HepG2 (cell line): ENCODE data around the gene UBE2M. TPM values are rescaled to one million over a fixed set of nuclear protein-coding genes. Genes with fewer than 3 reads are reported as not detected.

Source experiments
- AHR ChIP-seq: IDR thresholded peaks from 2 replicates; pipeline ENCODE4 v1.6.1; 2018; ENCODE audit warnings: missing genetic modification reagents, missing compliant biosample characterization
- ATM ChIP-seq: fragments of 450-650 bp; IDR thresholded peaks from 2 replicates; pipeline ENCODE4 v1.7.1; 2017; ENCODE audit warnings: mild to moderate bottlenecking, borderline replicate concordance
- BRCA1 ChIP-seq: sonication (generic); formaldehyde crosslinking; IDR thresholded peaks from 2 replicates; pipeline ENCODE4 v1.4.0; 2020; ENCODE audit warnings: missing genetic modification reagents
- CREM ChIP-seq, 2 experiments: sonication (generic) in 1 of 2; formaldehyde crosslinking in 1 of 2; IDR thresholded peaks; 2 replicates each; pipeline versions ENCODE4 v1.4.0 to v1.6.1; 2016 to 2020; ENCODE audit warnings: antibody characterized with exemption in 1 of 2, mild to moderate bottlenecking in 1 of 2, missing genetic modification reagents in 1 of 2
- DNMT1 ChIP-seq: sonication (generic); formaldehyde crosslinking; IDR thresholded peaks from 2 replicates; pipeline ENCODE4 v1.5.1; 2020; ENCODE audit warnings: mild to moderate bottlenecking, missing genetic modification reagents
- HNRNPH1 ChIP-seq: fragments of 200-400 bp; formaldehyde crosslinking; optimal IDR thresholded peaks from 2 replicates; pipeline ENCODE3; 2017; ENCODE audit warnings: mild to moderate bottlenecking, low read depth, low read length
- HOXA3 ChIP-seq: sonication (generic); formaldehyde crosslinking; IDR thresholded peaks from 2 replicates; pipeline ENCODE4 v1.5.0; 2020; ENCODE audit warnings: missing genetic modification reagents
- KDM5B ChIP-seq: sonication (generic); formaldehyde crosslinking; IDR thresholded peaks from 2 replicates; pipeline ENCODE4 v1.4.0; 2020; ENCODE audit warnings: missing genetic modification reagents, mild to moderate bottlenecking, borderline replicate concordance
- NKX3-1 ChIP-seq: sonication (generic); formaldehyde crosslinking; IDR thresholded peaks from 2 replicates; pipeline ENCODE4 v1.5.0; 2020; ENCODE audit warnings: missing genetic modification reagents
- PHF8 ChIP-seq: sonication (generic); formaldehyde crosslinking; IDR thresholded peaks from 2 replicates; pipeline ENCODE4 v1.5.0; 2020; ENCODE audit warnings: missing genetic modification reagents
- RFX3 ChIP-seq: IDR thresholded peaks from 2 replicates; pipeline ENCODE4 v1.6.1; 2016; ENCODE audit warnings: missing biosample characterization, missing genetic modification reagents
- SMYD3 ChIP-seq: sonication (generic); formaldehyde crosslinking; IDR thresholded peaks from 2 replicates; pipeline ENCODE4 v1.8.1; 2023; ENCODE audit warnings: mild to moderate bottlenecking, missing genetic modification reagents
- SNAI1 ChIP-seq: sonication (generic); formaldehyde crosslinking; IDR thresholded peaks from 2 replicates; pipeline ENCODE4 v1.5.0; 2020; ENCODE audit warnings: mild to moderate bottlenecking, missing genetic modification reagents, borderline replicate concordance
- TAF15 ChIP-seq: fragments of 200-400 bp; formaldehyde crosslinking; IDR thresholded peaks from one replicate; pipeline ENCODE4 v1.6.1; 2018; ENCODE audit warnings: mild to moderate bottlenecking, low read depth, low read length; ENCODE audit not compliant: poor library complexity, severe bottlenecking
- TBP ChIP-seq: sonication (generic); formaldehyde crosslinking; IDR thresholded peaks from 2 replicates; pipeline ENCODE4 v1.5.0; 2020; ENCODE audit warnings: missing genetic modification reagents
- ZBTB21 ChIP-seq: sonication (generic); formaldehyde crosslinking; IDR thresholded peaks from 2 replicates; pipeline ENCODE4 v1.4.0; 2020; ENCODE audit warnings: missing genetic modification reagents
- ZFP41 ChIP-seq: sonication (generic); formaldehyde crosslinking; IDR thresholded peaks from 2 replicates; pipeline ENCODE4 v1.4.0; 2020; ENCODE audit warnings: mild to moderate bottlenecking, missing genetic modification reagents, borderline replicate concordance
- ZFY ChIP-seq: sonication (generic); formaldehyde crosslinking; IDR thresholded peaks from 2 replicates; pipeline ENCODE4 v1.4.0; 2020; ENCODE audit warnings: missing genetic modification reagents
- ZNF138 ChIP-seq: sonication (generic); formaldehyde crosslinking; IDR thresholded peaks from 2 replicates; pipeline ENCODE4 v1.5.0; 2020; ENCODE audit warnings: mild to moderate bottlenecking, low read depth, missing genetic modification reagents
- ZNF143 ChIP-seq: sonication (generic); formaldehyde crosslinking; IDR thresholded peaks from 2 replicates; pipeline ENCODE4 v1.4.0; 2020; ENCODE audit warnings: missing genetic modification reagents
- ZNF232 ChIP-seq: sonication (generic); formaldehyde crosslinking; IDR thresholded peaks from 2 replicates; pipeline ENCODE4 v1.4.0; 2020; ENCODE audit warnings: missing genetic modification reagents, borderline replicate concordance
- ZNF24 ChIP-seq: fragments of 450-650 bp; IDR thresholded peaks from 2 replicates; pipeline ENCODE4 v1.6.1; 2017; ENCODE audit warnings: antibody characterized with exemption, mild to moderate bottlenecking
- ZNF350 ChIP-seq: sonication (generic); formaldehyde crosslinking; IDR thresholded peaks from 2 replicates; pipeline ENCODE4 v1.4.0; 2020; ENCODE audit warnings: mild to moderate bottlenecking, low read depth, missing genetic modification reagents, borderline replicate concordance
- ZSCAN30 ChIP-seq: sonication (generic); formaldehyde crosslinking; IDR thresholded peaks from 2 replicates; pipeline ENCODE4 v1.5.0; 2020; ENCODE audit warnings: mild to moderate bottlenecking, missing genetic modification reagents
- polyA plus RNA-seq, 8 experiments: library from polyadenylated mRNA; depleted of rRNA in 3 of 8; stranded (reverse) in 7 of 8; unstranded in 1 of 8; fragments of >200 nt; fragmentation: Illumina TruSeq in 4 of 8; extraction: Trizol in 4 of 8; gene quantifications; 2 replicates each; pipeline versions ENCODE4 v1.2.1 to v1.2.3, GENCODE V29; 2011 to 2016; ENCODE audit warnings: low read depth in 4 of 8, missing spikeins in 1 of 8, mixed read lengths in 1 of 8; ENCODE audit not compliant: insufficient read depth in 1 of 8
- total RNA-seq, 5 experiments: library from RNA; depleted of rRNA; stranded (reverse); fragments of >200 nt; fragmentation: Illumina TruSeq; extraction: Trizol; gene quantifications; 2 replicates each; pipeline ENCODE4 v1.2.3, GENCODE V29; 2016; ENCODE audit warnings: low read depth in 1 of 5
- TF ChIP-seq, protein P1 (sequence below): IDR thresholded peaks from 2 replicates; pipeline ENCODE4 v1.6.1; 2016; ENCODE audit warnings: low read depth, control low read depth
- TF ChIP-seq, protein P2 (sequence below): sonication (generic); formaldehyde crosslinking; IDR thresholded peaks from 2 replicates; pipeline ENCODE4 v1.5.0; 2020; ENCODE audit warnings: missing genetic modification reagents
- TF ChIP-seq, protein P3 (sequence below): sonication (generic); formaldehyde crosslinking; IDR thresholded peaks from 2 replicates; pipeline ENCODE4 v1.9.0; 2022; ENCODE audit warnings: missing genetic modification reagents, mild to moderate bottlenecking, borderline replicate concordance

UBE2M gene
- total and polyA plus RNA-seq, 2 of the 13 experiments (the other 11 are each of a cell fraction or from before 2014, with no cell fraction given): 36.2 to 50.3 TPM

DNA sequence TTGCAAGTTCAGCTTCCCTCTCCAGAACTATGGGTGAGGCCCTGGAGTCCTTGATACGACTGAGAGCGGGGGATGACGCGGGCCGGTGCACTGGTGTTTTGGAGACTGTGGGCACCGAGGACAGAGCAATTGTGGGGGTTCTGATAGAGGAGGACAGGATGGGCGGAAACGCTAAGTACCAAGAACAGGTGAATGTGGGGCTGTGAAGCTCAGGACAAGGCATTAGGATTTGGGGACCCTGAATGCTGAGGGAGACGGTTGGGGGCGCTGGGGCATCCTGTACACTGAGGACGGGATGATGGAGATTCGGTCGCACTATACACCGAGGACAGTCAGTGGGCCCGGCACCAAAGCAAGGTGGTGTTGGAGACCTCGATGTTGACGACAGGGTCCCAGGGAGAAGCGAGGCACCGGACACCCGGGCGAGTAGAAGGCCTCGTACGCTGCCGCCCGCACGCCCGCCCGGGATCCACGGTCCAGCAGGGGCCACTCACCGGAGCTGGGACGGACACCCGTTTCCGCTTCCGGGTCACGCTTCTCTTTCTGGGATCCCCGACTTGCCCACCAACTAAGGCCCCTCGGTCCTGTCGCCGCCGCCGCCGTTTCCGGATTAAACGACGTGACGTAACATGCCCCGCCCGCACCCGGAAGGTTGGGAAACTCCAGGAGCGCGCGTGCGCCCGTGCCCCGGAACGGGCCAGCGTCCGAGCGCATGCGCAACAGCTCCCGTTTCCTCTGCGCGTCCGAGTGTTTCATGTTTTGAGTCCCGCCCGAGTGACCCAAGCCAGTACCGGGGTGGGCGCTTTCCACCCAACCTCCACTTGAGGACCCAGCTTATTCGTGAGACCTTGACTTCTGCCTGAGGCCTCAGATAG, 3.7 kb downstream of the UBE2M start, which contains the start of gene CHMP2A (continued):
- TF ChIP-seq DNMT1 (CRISPR knock-in tag): no peak
- TF ChIP-seq, protein P1, sequence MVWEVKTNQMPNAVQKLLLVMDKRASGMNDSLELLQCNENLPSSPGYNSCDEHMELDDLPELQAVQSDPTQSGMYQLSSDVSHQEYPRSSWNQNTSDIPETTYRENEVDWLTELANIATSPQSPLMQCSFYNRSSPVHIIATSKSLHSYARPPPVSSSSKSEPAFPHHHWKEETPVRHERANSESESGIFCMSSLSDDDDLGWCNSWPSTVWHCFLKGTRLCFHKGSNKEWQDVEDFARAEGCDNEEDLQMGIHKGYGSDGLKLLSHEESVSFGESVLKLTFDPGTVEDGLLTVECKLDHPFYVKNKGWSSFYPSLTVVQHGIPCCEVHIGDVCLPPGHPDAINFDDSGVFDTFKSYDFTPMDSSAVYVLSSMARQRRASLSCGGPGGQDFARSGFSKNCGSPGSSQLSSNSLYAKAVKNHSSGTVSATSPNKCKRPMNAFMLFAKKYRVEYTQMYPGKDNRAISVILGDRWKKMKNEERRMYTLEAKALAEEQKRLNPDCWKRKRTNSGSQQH (CRISPR knock-in tag): no peak
- TF ChIP-seq SNAI1: no peak
- TF ChIP-seq ZNF143 (CRISPR knock-in tag): peak; percentile 70
- TF ChIP-seq HNRNPH1: no peak
- no peak for TF ChIP-seq ATM
- TF ChIP-seq ZNF138: no peak
- TF ChIP-seq SMYD3 (CRISPR knock-in tag): no peak
- TF ChIP-seq, protein P2, sequence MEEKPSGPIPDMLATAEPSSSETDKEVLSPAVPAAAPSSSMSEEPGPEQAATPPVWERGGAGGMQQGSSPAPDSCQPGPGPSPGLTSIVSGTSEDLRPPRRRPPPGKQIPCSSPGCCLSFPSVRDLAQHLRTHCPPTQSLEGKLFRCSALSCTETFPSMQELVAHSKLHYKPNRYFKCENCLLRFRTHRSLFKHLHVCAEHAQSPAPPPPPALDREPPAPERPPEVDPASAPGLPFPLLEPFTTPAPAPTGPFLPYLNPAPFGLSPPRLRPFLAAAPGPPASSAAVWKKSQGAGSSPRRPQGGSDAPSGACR (CRISPR knock-in tag): no peak
- TF ChIP-seq ZFY (CRISPR knock-in tag): peak; percentile 64
- TF ChIP-seq ZNF24: no peak
- no peak for TF ChIP-seq ZSCAN30
- peak; percentile 77; the same call in 1 of the 2 replicates for TF ChIP-seq HOXA3 (CRISPR knock-in tag)
- TF ChIP-seq, protein P3, sequence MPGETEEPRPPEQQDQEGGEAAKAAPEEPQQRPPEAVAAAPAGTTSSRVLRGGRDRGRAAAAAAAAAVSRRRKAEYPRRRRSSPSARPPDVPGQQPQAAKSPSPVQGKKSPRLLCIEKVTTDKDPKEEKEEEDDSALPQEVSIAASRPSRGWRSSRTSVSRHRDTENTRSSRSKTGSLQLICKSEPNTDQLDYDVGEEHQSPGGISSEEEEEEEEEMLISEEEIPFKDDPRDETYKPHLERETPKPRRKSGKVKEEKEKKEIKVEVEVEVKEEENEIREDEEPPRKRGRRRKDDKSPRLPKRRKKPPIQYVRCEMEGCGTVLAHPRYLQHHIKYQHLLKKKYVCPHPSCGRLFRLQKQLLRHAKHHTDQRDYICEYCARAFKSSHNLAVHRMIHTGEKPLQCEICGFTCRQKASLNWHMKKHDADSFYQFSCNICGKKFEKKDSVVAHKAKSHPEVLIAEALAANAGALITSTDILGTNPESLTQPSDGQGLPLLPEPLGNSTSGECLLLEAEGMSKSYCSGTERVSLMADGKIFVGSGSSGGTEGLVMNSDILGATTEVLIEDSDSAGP (CRISPR knock-in tag): peak; percentile 13; the same call in 1 of the 2 replicates
- no peak for TF ChIP-seq BRCA1 (CRISPR knock-in tag)
- peak; percentile 53 for TF ChIP-seq ZNF350 (CRISPR knock-in tag)
- no peak for TF ChIP-seq NKX3-1 (CRISPR knock-in tag)
- TF ChIP-seq AHR (CRISPR knock-in tag): no peak
- TF ChIP-seq KDM5B (CRISPR knock-in tag): peak; percentile 44; the same call in 1 of the 2 replicates
- no peak for TF ChIP-seq RFX3 (CRISPR knock-in tag)
- peak; percentile 85 for TF ChIP-seq CREM (IDR thresholded peaks at IDR 0.05)
- TF ChIP-seq CREM (CRISPR knock-in tag; IDR thresholded peaks at IDR 0.05): no peak
- TF ChIP-seq ZFP41: no peak
- peak; percentile 86 for TF ChIP-seq ZBTB21 (CRISPR knock-in tag)
- no peak for TF ChIP-seq ZNF232 (CRISPR knock-in tag)
- TF ChIP-seq PHF8 (CRISPR knock-in tag): peak; percentile 49; the same call in 1 of the 2 replicates
- peak; percentile 35 for TF ChIP-seq TAF15
- TF ChIP-seq TBP (CRISPR knock-in tag): no peak
